Lower lobe of right lung (tissue), 2 donors: ENCODE data around the gene PLEKHM3. TPM values are rescaled to one million over a fixed set of nuclear protein-coding genes. Genes with fewer than 3 reads are reported as not detected.

Source experiments
- ATAC-seq, 2 donors: fragments of 200-7000 bp; cut with Tn5 transposase; one replicate each; pipeline ENCODE4 v1.9.1; 2020 to 2022; ENCODE audit warnings: mild to moderate bottlenecking in 2 of 2, moderate library complexity in 2 of 2
- DNase-seq: peaks from one replicate; pipeline ENCODE4 v3.0.0-alpha.2; 2020
- H3K27ac ChIP-seq: fragments of 200-600 bp; one replicate; pipeline ENCODE4 v1.8.0; 2022
- H3K27me3 ChIP-seq: fragments of 200-600 bp; one replicate; pipeline ENCODE4 v1.8.0; 2022; ENCODE audit warnings: low read depth
- H3K36me3 ChIP-seq: fragments of 200-600 bp; one replicate; pipeline ENCODE4 v1.8.0; 2022; ENCODE audit warnings: mild to moderate bottlenecking
- H3K4me1 ChIP-seq: fragments of 200-600 bp; one replicate; pipeline ENCODE4 v1.8.0; 2022
- H3K4me3 ChIP-seq: fragments of 200-600 bp; one replicate; pipeline ENCODE4 v1.8.0; 2022; ENCODE audit warnings: mild to moderate bottlenecking
- H3K9me3 ChIP-seq: fragments of 200-600 bp; one replicate; pipeline ENCODE4 v1.8.0; 2022
- CTCF ChIP-seq: fragments of 200-600 bp; IDR thresholded peaks from one replicate; pipeline ENCODE4 v1.8.0; 2022; ENCODE audit warnings: antibody characterized with exemption, mild to moderate bottlenecking
- intact Hi-C: fragments of 100-400 bp; cut with DNase I; formaldehyde crosslinking; loops from one replicate; pipeline ENCODE4 v1.11.0; 2022
- total RNA-seq: library from RNA; stranded (reverse); fragmentation: NEBNext Ultra II Directional; extraction: Animal tissue kit (Norgen Biotek cat#: 25700); gene quantifications from one replicate; pipeline ENCODE4 v1.2.1, GENCODE V29; 2021
- donor health status: DM: no; HTN: yes; CAD: no; lungs with severe emphysema.

Gene PLEKHM3
- total RNA-seq, 1 donor from 2014 or later: 25.8 TPM

DNA sequence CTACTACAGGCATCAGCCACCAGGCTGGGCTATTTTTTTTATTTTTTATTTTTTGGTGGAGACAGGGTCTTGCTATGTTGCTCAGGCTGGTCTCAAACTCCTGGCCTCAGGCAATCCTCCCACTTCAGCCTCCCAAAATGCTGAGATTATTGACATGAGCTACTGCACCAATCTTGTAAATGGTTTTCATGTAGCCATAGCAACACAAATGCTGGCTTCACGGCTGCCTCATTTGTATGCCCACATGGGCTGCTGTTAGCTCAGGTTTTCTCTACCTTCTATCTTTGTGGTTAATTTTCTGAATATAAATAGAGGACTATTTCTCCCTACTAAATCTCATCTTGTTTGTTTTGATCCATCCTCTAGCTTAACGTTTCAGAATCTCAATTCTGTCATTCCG, 58.2 kb downstream of the PLEKHM3 start:
- Histone ChIP-seq H3K4me1 (peaks cover 10% of the 10 kb centered on the region), H3K27ac (no peak overlapping the region), H3K27me3 (no peaks in the 10 kb centered on the region), H3K9me3 (no peaks in the 10 kb centered on the region), H3K36me3 (no peaks in the 10 kb centered on the region), H3K4me3 (no peak overlapping the region)
- ATAC-seq: no peak
- TF ChIP-seq CTCF: no peak
- intact Hi-C loops: no loop called here
- DNase-seq: no peak

GRCh38 chr2:207960911-207961310, 64.4 kb downstream of the PLEKHM3 start:
- Histone ChIP-seq H3K4me3 (no peak overlapping the region), H3K27ac (no peak overlapping the region), H3K4me1 (no peaks in the 10 kb centered on the region), H3K36me3 (no peaks in the 10 kb centered on the region), H3K27me3 (no peaks in the 10 kb centered on the region), H3K9me3 (no peaks in the 10 kb centered on the region)
- intact Hi-C loops: no loop called here
- TF ChIP-seq CTCF: no peak
- DNase-seq: no peak
- no peak for ATAC-seq

GRCh38 chr2:207960090-207960489, 65.2 kb downstream of the PLEKHM3 start:
- ATAC-seq: no peak
- no peaks in the 10 kb centered on the region for H3K4me1 ChIP-seq
- DNase-seq: no peak
- intact Hi-C loops: no loop called here
- H3K36me3 ChIP-seq: no peaks in the 10 kb centered on the region
- no peaks in the 10 kb centered on the region for H3K27me3 ChIP-seq
- no peaks in the 10 kb centered on the region for H3K9me3 ChIP-seq
- no peak for TF ChIP-seq CTCF
- no peak overlapping the region for H3K4me3 ChIP-seq
- H3K27ac ChIP-seq: no peak overlapping the region

DNA sequence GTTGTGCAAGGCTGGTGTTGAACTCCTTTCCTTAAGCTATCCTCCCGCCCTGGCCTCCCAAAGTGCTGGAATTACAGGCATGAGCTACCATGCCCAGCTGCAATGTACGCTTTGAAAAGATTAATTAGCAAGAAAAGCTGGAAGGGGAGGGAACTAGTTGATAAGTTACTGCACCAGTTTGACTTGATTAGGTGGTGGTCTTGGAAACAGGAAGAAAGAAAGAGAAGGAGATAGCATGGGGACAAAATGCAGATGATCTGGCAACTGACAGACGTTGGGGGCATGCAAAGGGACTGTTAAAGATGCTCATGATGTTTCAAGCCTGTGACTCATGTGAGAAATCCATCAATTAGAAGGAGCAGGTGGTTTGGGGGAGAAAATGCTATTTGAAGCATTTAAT, 68.6 kb downstream of the PLEKHM3 start:
- intact Hi-C loops: no loop called here
- H3K36me3 ChIP-seq: no peaks in the 10 kb centered on the region
- ATAC-seq (no peak), DNase-seq (no peak)
- no peak overlapping the region for H3K4me3 ChIP-seq
- H3K9me3 ChIP-seq: no peaks in the 10 kb centered on the region
- H3K27ac ChIP-seq: no peak overlapping the region
- no peak for TF ChIP-seq CTCF
- H3K27me3 ChIP-seq: no peaks in the 10 kb centered on the region
- H3K4me1 ChIP-seq: no peaks in the 10 kb centered on the region

- intact Hi-C loops: no loop called here
- H3K4me3 ChIP-seq: no peak overlapping the region
- ATAC-seq (no peak), DNase-seq (no peak)
- H3K4me1 ChIP-seq: no peaks in the 10 kb centered on the region
- H3K36me3 ChIP-seq: no peaks in the 10 kb centered on the region
- no peak overlapping the region for H3K27ac ChIP-seq
- no peaks in the 10 kb centered on the region for H3K27me3 ChIP-seq
- TF ChIP-seq CTCF: no peak
- H3K9me3 ChIP-seq: no peaks in the 10 kb centered on the region
Measured at GRCh38 chr2:207955456-207955855, 69.9 kb downstream of the PLEKHM3 start.

DNA sequence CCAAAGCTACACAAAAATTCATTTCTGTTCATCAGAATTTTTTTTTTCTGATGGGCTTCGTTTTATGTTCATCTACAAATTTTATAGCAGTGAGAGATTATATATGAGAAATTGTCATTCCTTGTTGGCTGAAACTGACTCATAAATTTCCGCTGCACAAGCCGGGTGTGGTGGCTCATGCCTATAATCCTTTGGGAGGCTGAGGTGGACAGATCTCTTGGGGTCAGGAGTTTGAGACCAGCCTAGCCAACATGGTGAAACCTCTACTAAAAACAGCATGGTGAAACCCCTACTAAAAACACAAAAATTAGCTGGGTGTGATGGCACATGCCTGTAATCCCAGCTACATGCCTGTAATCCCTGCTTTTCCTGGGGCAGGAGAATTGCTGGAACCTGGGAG, 72.0 kb downstream of the PLEKHM3 start:
- H3K27ac ChIP-seq: no peak overlapping the region
- no peaks in the 10 kb centered on the region for H3K9me3 ChIP-seq
- DNase-seq (no peak), ATAC-seq (no peak)
- no peaks in the 10 kb centered on the region for H3K4me1 ChIP-seq
- no peak overlapping the region for H3K4me3 ChIP-seq
- intact Hi-C loops: no loop called here
- no peaks in the 10 kb centered on the region for H3K36me3 ChIP-seq
- H3K27me3 ChIP-seq: no peaks in the 10 kb centered on the region
- no peak for TF ChIP-seq CTCF
